Astrocyte (in vitro differentiated cells and primary cell): ENCODE results near the gene PPP1R13B.

Experiments
- EZH2 ChIP-seq: IDR thresholded peaks from 2 replicates; pipeline ENCODE4 v1.6.1; 2012; ENCODE audit warnings: mild to moderate bottlenecking, low read length, inconsistent platforms; ENCODE audit not compliant: insufficient read depth
- TF ChIP-seq, protein P1 (sequence below): IDR thresholded peaks from 2 replicates; pipeline ENCODE4 v1.5.1; 2011; ENCODE audit warnings: low read depth, mild to moderate bottlenecking, inconsistent platforms, low read length, moderate library complexity; ENCODE audit not compliant: insufficient read depth

DNA sequence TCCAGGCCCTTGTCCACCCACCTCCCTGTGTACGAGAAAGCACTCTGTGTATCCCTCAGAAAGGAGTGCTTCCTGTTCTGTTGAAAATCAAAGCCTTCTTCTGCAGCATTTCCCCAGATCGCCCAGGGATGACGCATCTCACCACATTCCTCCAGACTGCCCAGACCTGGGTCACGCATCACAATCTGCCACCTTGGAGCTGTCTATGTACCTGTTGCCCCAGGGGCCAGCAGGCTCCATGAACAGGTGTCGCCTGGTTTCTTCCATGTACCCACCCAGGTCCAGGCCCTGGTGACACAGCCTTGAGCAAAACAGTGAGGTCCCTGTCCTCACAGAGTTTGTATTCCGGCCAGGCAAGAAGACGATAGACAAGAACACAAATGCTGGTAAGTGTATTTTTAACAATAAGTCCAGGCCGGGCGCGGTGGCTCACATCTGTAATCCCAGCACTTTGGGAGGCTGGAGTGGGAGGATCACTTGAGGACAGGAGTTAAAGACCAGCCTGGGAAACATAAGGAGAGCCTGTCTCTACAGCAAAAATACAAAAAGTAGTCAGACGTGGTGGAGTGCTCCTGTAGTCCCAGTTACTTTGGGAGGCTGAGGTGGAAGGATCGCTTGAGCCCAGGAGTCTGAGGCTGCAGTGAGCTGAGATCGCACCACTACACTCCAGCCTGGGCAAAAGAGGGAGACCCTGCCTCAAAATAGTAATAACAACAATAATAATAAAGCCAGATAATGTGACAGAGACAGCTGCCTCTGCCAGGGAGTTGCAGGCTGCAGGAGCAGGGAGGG is 6.8 kb upstream of the PPP1R13B start:
- TF ChIP-seq, protein P1, sequence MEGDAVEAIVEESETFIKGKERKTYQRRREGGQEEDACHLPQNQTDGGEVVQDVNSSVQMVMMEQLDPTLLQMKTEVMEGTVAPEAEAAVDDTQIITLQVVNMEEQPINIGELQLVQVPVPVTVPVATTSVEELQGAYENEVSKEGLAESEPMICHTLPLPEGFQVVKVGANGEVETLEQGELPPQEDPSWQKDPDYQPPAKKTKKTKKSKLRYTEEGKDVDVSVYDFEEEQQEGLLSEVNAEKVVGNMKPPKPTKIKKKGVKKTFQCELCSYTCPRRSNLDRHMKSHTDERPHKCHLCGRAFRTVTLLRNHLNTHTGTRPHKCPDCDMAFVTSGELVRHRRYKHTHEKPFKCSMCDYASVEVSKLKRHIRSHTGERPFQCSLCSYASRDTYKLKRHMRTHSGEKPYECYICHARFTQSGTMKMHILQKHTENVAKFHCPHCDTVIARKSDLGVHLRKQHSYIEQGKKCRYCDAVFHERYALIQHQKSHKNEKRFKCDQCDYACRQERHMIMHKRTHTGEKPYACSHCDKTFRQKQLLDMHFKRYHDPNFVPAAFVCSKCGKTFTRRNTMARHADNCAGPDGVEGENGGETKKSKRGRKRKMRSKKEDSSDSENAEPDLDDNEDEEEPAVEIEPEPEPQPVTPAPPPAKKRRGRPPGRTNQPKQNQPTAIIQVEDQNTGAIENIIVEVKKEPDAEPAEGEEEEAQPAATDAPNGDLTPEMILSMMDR, result no peak
- no peak for TF ChIP-seq EZH2
